Nephron (organoid): Measurements from ENCODE around the gene KCNS3.
A peak's percentile ranks its signal among the peaks of the same experiment; 100 is the strongest.

Experiments used
- H3K27ac Mint-ChIP-seq, 3 experiments: 2 replicates each; pipeline ENCODE4 v1.8.0; 2020; ENCODE audit warnings: mixed read lengths in 3 of 3, mild to moderate bottlenecking in 2 of 3, moderate library complexity in 1 of 3
- H3K27me3 Mint-ChIP-seq: 2 replicates; pipeline ENCODE4 v1.8.0; 2021; ENCODE audit warnings: low read depth, mild to moderate bottlenecking, moderate library complexity, mixed read lengths
- H3K36me3 Mint-ChIP-seq: 2 replicates; pipeline ENCODE4 v1.8.0; 2020; ENCODE audit warnings: low read depth, mixed read lengths
- H3K4me1 Mint-ChIP-seq: 2 replicates; pipeline ENCODE4 v1.8.0; 2020; ENCODE audit warnings: mixed read lengths
- H3K4me3 Mint-ChIP-seq, 3 experiments: 2 replicates each; pipeline ENCODE4 v1.8.0; 2020; ENCODE audit warnings: mild to moderate bottlenecking in 3 of 3, mixed read lengths in 3 of 3, moderate library complexity in 2 of 3
- H3K9me3 Mint-ChIP-seq: 2 replicates; pipeline ENCODE4 v1.8.0; 2020; ENCODE audit warnings: mixed read lengths
- CTCF ChIP-seq, 3 experiments: fragments of 200-600 bp; sonication (generic); IDR thresholded peaks; one replicate each; pipeline ENCODE4 v1.5.0; 2021; ENCODE audit warnings: antibody characterized with exemption in 3 of 3; ENCODE audit not compliant: unreplicated experiment in 3 of 3

The KCNS3 gene

GRCh38 chr2:17869128-17869527 lies 9.3 kb upstream of the KCNS3 start:
- no peaks in the 10 kb centered on the region for H3K9me3 Mint-ChIP-seq
- TF ChIP-seq CTCF (IDR thresholded peaks at IDR 0.05; ENCODE audit: unreplicated experiment in 3 of 3): no peak
- H3K27me3 Mint-ChIP-seq: peaks cover 31% of the 10 kb centered on the region
- no peaks in the 10 kb centered on the region for H3K4me1 Mint-ChIP-seq
- H3K4me3 Mint-ChIP-seq: no peak overlapping the region
- no peak overlapping the region for H3K27ac Mint-ChIP-seq
- no peaks in the 10 kb centered on the region for H3K36me3 Mint-ChIP-seq

GRCh38 chr2:17871639-17872038 lies 6.8 kb upstream of the KCNS3 start:
- Mint-ChIP-seq H3K4me3 (no peak overlapping the region), H3K27me3 (peaks cover 53% of the 10 kb centered on the region), H3K4me1 (no peaks in the 10 kb centered on the region), H3K27ac (no peak overlapping the region), H3K36me3 (no peaks in the 10 kb centered on the region), H3K9me3 (no peaks in the 10 kb centered on the region)
- TF ChIP-seq CTCF (IDR thresholded peaks at IDR 0.05; ENCODE audit: unreplicated experiment in 3 of 3): no peak

GRCh38 chr2:17873021-17873420 lies 5.4 kb upstream of the KCNS3 start:
- no peak for TF ChIP-seq CTCF (IDR thresholded peaks at IDR 0.05; ENCODE audit: unreplicated experiment in 3 of 3)
- Mint-ChIP-seq H3K4me1 (peaks cover 4% of the 10 kb centered on the region), H3K27ac (no peak overlapping the region), H3K36me3 (no peaks in the 10 kb centered on the region), H3K4me3 (no peak overlapping the region), H3K27me3 (peaks cover 67% of the 10 kb centered on the region), H3K9me3 (no peaks in the 10 kb centered on the region)

- Mint-ChIP-seq H3K27ac (no peak overlapping the region), H3K9me3 (no peaks in the 10 kb centered on the region), H3K27me3 (peaks cover 83% of the 10 kb centered on the region), H3K36me3 (no peaks in the 10 kb centered on the region), H3K4me3 (peak overlapping the region; percentile 82 to 89 (median 85)), H3K4me1 (peaks cover 9% of the 10 kb centered on the region)
- no peak for TF ChIP-seq CTCF (IDR thresholded peaks at IDR 0.05; ENCODE audit: unreplicated experiment in 3 of 3)
Observed at GRCh38 chr2:17876590-17876989, 1.9 kb upstream of the KCNS3 start.

GRCh38 chr2:17877811-17878280 lies 621 bp upstream of the KCNS3 start:
- Mint-ChIP-seq H3K36me3 (no peaks in the 10 kb centered on the region), H3K4me1 (peaks cover 9% of the 10 kb centered on the region), H3K27me3 (peaks cover 89% of the 10 kb centered on the region), H3K9me3 (no peaks in the 10 kb centered on the region), H3K4me3 (peak overlapping the region; percentile 82 to 89 (median 85)), H3K27ac (no peak overlapping the region)
- no peak for TF ChIP-seq CTCF (IDR thresholded peaks at IDR 0.05; ENCODE audit: unreplicated experiment in 3 of 3)

GRCh38 chr2:17879137-17879912 lies 858 bp downstream of the KCNS3 start:
- peak in 2 of 3 experiments; percentile 7 to 36 for TF ChIP-seq CTCF (IDR thresholded peaks at IDR 0.05; ENCODE audit: unreplicated experiment in 3 of 3)
- H3K4me1 Mint-ChIP-seq: peaks cover 9% of the 10 kb centered on the region
- no peak overlapping the region for H3K27ac Mint-ChIP-seq
- H3K9me3 Mint-ChIP-seq: no peaks in the 10 kb centered on the region
- H3K27me3 Mint-ChIP-seq: peaks cover 78% of the 10 kb centered on the region
- no peaks in the 10 kb centered on the region for H3K36me3 Mint-ChIP-seq
- peak overlapping the region; percentile 80 to 87 (median 87) for H3K4me3 Mint-ChIP-seq
